ENCODE results near the gene FOXL2. TPM values are rescaled to one million over a fixed set of nuclear protein-coding genes. Genes with fewer than 3 reads are reported as not detected.

The FOXL2 gene
- total RNA-seq, 4 donors from 2014 or later, result not detected

DNA sequence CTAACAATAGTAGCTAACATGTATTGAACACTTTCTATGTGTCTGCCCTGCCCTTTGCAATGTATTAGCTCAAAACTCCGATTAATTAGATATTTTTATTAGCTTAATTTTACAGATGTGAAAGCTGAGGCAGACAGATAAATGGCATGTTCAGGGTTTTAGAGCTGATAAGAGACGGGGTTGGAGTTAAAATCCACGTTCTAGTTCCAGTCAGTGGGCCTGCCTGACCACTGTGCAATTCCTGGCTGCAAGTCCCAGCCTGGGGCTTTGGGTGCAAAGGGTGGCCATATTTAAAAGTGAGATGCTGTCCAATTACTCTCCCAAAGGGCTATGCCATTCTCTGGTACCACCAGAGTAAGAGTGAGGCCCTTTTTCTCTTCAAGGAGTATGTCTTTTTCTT, 33.2 kb downstream of the FOXL2 start:
- H3K4me3 ChIP-seq, result no peak overlapping the region
- TF ChIP-seq POLR2A (IDR thresholded peaks at IDR 0.05), result no peak
- TF ChIP-seq, protein P1, sequence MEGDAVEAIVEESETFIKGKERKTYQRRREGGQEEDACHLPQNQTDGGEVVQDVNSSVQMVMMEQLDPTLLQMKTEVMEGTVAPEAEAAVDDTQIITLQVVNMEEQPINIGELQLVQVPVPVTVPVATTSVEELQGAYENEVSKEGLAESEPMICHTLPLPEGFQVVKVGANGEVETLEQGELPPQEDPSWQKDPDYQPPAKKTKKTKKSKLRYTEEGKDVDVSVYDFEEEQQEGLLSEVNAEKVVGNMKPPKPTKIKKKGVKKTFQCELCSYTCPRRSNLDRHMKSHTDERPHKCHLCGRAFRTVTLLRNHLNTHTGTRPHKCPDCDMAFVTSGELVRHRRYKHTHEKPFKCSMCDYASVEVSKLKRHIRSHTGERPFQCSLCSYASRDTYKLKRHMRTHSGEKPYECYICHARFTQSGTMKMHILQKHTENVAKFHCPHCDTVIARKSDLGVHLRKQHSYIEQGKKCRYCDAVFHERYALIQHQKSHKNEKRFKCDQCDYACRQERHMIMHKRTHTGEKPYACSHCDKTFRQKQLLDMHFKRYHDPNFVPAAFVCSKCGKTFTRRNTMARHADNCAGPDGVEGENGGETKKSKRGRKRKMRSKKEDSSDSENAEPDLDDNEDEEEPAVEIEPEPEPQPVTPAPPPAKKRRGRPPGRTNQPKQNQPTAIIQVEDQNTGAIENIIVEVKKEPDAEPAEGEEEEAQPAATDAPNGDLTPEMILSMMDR (IDR thresholded peaks at IDR 0.05 in 4 of 5, conservative IDR thresholded peaks at IDR 0.05 in 1 of 5), result no peak
- DNase-seq (no peak), ATAC-seq (no peak)
- H3K27me3 ChIP-seq, result no peaks in the 10 kb centered on the region
- no peaks in the 10 kb centered on the region for H3K9me3 ChIP-seq
- peaks cover 3 to 4% of the 10 kb centered on the region in 2 donors for H3K4me1 ChIP-seq
- H3K27ac ChIP-seq, result no peak overlapping the region
- H3K36me3 ChIP-seq, result no peaks in the 10 kb centered on the region
- in situ Hi-C loops (cut with MboI; ENCODE audit: low sequenced_read_pairs in 4 of 4) (loop anchor here in 3 of 4 donors (10.0 to 25.0 kb wide), 3 partner anchors 79 to 576 kb away; partner anchors contain the start of genes MRAS (in 1 of the 3), NME9 (in 1 of the 3) and PIK3CB (in 1 of the 3)), intact Hi-C loops (cut with DNase I; ENCODE audit: low total_unique reads) (loop anchor here (10.0 kb wide), 1 partner anchor 139 kb away; no protein-coding TSS in a partner anchor)

DNA sequence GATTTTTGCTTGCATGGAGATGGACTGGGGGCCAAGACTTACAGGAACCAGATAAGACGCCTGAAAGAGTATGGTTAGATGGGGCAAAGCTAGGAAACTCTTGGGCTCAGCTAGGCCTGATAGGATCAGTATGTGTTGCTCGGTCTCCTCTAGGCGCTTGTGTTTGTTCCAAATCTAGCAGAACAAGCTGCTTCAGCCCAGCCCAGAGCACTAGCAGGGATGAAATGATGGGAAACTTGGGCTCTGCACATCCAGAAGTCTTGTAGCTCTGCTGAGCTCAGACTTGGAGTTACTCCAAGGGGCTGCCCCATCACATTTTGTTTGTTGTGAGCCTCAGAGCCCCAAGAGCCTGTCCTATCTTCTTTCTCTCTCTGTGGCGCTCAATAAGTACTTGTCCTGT, 34.7 kb downstream of the FOXL2 start:
- Histone ChIP-seq H3K4me3 (no peak overlapping the region), H3K9me3 (no peaks in the 10 kb centered on the region), H3K27ac (no peak overlapping the region), H3K4me1 (peaks cover 3 to 4% of the 10 kb centered on the region in 2 donors), H3K27me3 (no peaks in the 10 kb centered on the region), H3K36me3 (no peaks in the 10 kb centered on the region)
- no peak for TF ChIP-seq POLR2A (IDR thresholded peaks at IDR 0.05)
- TF ChIP-seq, protein P1 (IDR thresholded peaks at IDR 0.05 in 4 of 5, conservative IDR thresholded peaks at IDR 0.05 in 1 of 5), result no peak
- no peak for DNase-seq
- in situ Hi-C loops (cut with MboI; ENCODE audit: low sequenced_read_pairs in 4 of 4), result loop anchor here in 3 of 4 donors (10.0 to 25.0 kb wide), 3 partner anchors 77 to 575 kb away; partner anchors contain the start of genes MRAS (in 1 of the 3), NME9 (in 1 of the 3) and PIK3CB (in 1 of the 3)
- ATAC-seq, result no peak
- intact Hi-C loops (cut with DNase I; ENCODE audit: low total_unique reads), result loop anchor here (10.0 kb wide), 1 partner anchor 137 kb away; no protein-coding TSS in a partner anchor

DNA sequence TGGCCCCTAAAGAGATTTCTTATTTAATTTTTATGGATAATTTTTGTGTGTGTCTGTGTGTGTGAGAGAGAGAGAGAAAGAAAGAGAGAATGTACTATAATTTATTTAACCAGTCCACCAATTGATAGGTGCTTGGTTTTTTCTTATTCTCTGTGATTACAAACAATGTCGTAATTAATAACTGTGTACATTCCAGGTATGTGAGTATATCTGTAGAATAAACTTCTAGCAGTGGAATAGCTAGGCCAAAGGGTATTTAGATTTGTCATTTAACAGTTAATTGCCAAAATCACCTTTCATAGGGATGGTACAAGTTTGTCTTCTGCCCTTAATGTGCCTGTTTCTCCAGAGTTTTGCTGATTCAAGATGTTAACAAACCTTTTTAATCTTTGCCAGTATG, 35.3 kb downstream of the FOXL2 start:
- Histone ChIP-seq H3K27me3 (no peaks in the 10 kb centered on the region), H3K9me3 (no peaks in the 10 kb centered on the region), H3K4me1 (peaks cover 3 to 4% of the 10 kb centered on the region in 2 donors), H3K4me3 (no peak overlapping the region), H3K36me3 (no peaks in the 10 kb centered on the region), H3K27ac (no peak overlapping the region)
- ATAC-seq (no peak), DNase-seq (no peak)
- in situ Hi-C loops (cut with MboI; ENCODE audit: low sequenced_read_pairs in 4 of 4) (loop anchor here in 3 of 4 donors (10.0 to 25.0 kb wide), 3 partner anchors 77 to 574 kb away; partner anchors contain the start of genes MRAS (in 1 of the 3), NME9 (in 1 of the 3) and PIK3CB (in 1 of the 3)), intact Hi-C loops (cut with DNase I; ENCODE audit: low total_unique reads) (loop anchor here (10.0 kb wide), 1 partner anchor 137 kb away; no protein-coding TSS in a partner anchor)
- TF ChIP-seq, protein P1 (IDR thresholded peaks at IDR 0.05 in 4 of 5, conservative IDR thresholded peaks at IDR 0.05 in 1 of 5), result no peak
- no peak for TF ChIP-seq POLR2A (IDR thresholded peaks at IDR 0.05)

DNA sequence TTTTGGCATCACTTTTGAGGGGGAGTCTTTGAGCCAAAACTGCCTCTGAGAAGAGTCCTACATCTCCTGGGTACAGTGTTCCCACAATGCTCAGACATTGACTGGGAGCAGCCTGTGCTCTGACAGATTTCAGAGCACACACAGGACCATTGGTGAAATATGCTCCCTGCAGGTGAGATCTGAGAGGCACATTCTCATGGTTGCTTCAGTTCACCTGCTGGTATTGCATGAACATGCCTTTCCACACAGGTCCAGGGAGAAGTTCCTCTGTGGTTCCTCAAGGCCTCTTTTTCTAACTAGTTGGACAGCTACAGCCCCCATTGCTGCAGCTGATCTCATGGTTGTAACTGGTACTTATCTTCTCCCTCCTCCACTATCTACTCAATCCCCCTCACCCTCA, 37.0 kb downstream of the FOXL2 start:
- no peak overlapping the region for H3K27ac ChIP-seq
- H3K36me3 ChIP-seq, result no peaks in the 10 kb centered on the region
- ATAC-seq (no peak), DNase-seq (no peak)
- H3K4me3 ChIP-seq, result no peak overlapping the region
- H3K9me3 ChIP-seq, result no peaks in the 10 kb centered on the region
- intact Hi-C loops (cut with DNase I; ENCODE audit: low total_unique reads) (loop anchor here (10.0 kb wide), 1 partner anchor 135 kb away; no protein-coding TSS in a partner anchor), in situ Hi-C loops (cut with MboI; ENCODE audit: low sequenced_read_pairs in 4 of 4) (loop anchor here in 3 of 4 donors (10.0 to 25.0 kb wide), 3 partner anchors 75 to 573 kb away; partner anchors contain the start of genes MRAS (in 1 of the 3), NME9 (in 1 of the 3) and PIK3CB (in 1 of the 3))
- no peaks in the 10 kb centered on the region for H3K27me3 ChIP-seq
- no peak for TF ChIP-seq POLR2A (IDR thresholded peaks at IDR 0.05)
- TF ChIP-seq, protein P1 (IDR thresholded peaks at IDR 0.05 in 4 of 5, conservative IDR thresholded peaks at IDR 0.05 in 1 of 5), result no peak
- no peaks in the 10 kb centered on the region for H3K4me1 ChIP-seq

Measured in gastrocnemius medialis (tissue), 4 donors.